H1 (cell line): Measurements from ENCODE around the gene POLN. TPM values are rescaled to one million over a fixed set of nuclear protein-coding genes. Genes with fewer than 3 reads are reported as not detected.

Experiments used
- ATF3 ChIP-seq: IDR thresholded peaks from 2 replicates; pipeline ENCODE4 v1.6.1; 2011; ENCODE audit warnings: low read depth, mild to moderate bottlenecking, low read length; ENCODE audit not compliant: insufficient read depth
- polyA plus RNA-seq, 7 experiments: library from polyadenylated mRNA; depleted of rRNA in 3 of 7; stranded (reverse) in 5 of 7; unstranded in 2 of 7; fragments of >200 nt in 5 of 7; fragments of 200-250 nt in 2 of 7; gene quantifications; 1 replicate in 5 of 7; 2 replicates in 1 of 7; 4 replicates in 1 of 7; pipeline versions ENCODE4 v1.2.1 to v1.2.3, GENCODE V29; 2011 to 2013; ENCODE audit warnings: missing spikeins in 2 of 7, mixed read lengths in 2 of 7
- total RNA-seq: library from RNA; stranded (reverse); fragmentation: NEBNext Ultra II Directional; extraction: Animal tissue kit (Norgen Biotek cat#: 25700); gene quantifications from 2 replicates; pipeline ENCODE4 v1.2.1, GENCODE V29; 2021

POLN gene
- total and polyA plus RNA-seq, 2 of the 8 experiments (the other 6 are each of a cell fraction or from before 2014, with no cell fraction given): 0.98 to 1.5 TPM

- no peak for TF ChIP-seq ATF3
- TF ChIP-seq, all 59 proteins: peak for 0
Observed at GRCh38 chr4:2245057-2245786, 3.3 kb upstream of the POLN start (continued).
